ENCODE results near the gene GPR15LG.
"Not testable (repeated sequence)": the region's sequence is repeated elsewhere in the genome, so short reads cannot be mapped to it uniquely, and the experiment has no call there.

The GPR15LG gene

GRCh38 chr10:84164442-84164841 lies 9.2 kb upstream of the GPR15LG start:
- DNase-seq (ENCODE audit: low read depth in 2 of 2): no peak

DNA sequence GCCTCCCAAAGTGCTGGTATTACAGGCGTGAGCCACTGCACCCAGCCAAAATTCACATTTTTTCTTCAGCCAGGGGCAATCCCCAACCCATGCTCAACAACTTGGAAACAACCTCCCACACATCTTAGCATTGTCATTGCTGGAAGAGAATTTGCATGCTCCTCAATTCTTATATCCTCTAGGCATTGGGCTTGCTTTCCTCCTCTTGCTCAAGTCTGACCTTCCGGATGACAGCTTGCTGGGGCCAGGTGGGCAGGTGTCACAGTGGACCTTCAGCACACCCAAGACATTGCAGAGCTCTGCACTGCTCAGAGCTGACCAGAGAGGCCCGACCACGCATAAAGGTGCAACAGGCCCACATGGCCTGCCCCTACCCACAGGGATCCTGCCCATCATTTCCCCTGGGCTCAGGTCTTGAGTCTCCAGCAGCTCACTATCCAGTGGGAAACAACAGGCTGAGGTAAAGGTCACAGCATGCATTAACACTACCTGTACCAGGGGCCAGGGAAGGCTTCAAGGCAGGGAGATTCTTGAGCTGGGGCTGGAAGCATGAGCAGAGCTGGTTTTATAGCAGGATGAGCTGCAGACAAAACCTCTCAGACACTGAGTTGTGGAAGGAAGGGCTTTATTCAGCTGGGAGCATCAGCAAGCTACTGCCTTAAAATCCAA lies 6.8 kb upstream of the GPR15LG start:
- DNase-seq (ENCODE audit: low read depth in 2 of 2): no peak

DNA sequence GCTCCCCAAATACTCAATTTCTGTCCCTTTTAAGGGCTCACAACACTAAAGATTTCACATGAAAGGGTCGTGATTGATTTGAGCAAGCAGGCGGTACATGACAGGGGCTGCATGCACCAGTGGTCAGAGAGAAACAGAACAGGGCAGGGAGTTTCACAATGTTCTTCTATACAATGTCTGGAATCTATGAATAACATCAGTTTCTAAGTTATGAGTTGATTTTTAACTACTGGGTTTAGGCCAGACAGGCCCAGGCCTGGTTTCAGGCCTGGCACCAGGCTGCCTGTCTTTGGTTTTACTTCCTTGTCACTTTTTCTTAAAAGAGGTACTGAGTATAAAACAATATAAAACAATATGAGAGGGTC lies 6.3 kb upstream of the GPR15LG start:
- not testable (repeated sequence) for DNase-seq (ENCODE audit: low read depth in 2 of 2)

DNA sequence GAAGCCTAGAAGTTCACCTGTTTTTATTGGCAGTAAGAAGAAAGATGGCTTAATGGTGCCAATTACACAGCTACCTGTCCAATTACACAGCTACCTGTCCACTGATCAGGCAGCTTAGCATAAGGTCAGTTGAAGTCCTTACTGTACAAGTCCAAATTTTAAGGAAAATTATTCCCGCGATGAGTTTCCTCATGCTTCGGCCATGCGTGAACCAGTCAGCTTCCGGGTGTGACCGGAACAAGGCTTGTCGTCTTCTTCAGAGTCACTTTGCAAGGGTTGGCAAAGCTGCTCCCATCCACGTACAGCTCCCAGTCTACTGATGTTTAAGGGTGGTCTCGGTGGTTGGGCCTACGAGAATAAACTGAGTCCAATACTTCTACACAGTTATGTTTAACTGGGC lies 5.2 kb upstream of the GPR15LG start:
- DNase-seq (ENCODE audit: low read depth in 2 of 2): not testable (repeated sequence)

GRCh38 chr10:84171237-84171636 lies 2.4 kb upstream of the GPR15LG start:
- not testable (repeated sequence) for DNase-seq (ENCODE audit: low read depth in 2 of 2)

DNA sequence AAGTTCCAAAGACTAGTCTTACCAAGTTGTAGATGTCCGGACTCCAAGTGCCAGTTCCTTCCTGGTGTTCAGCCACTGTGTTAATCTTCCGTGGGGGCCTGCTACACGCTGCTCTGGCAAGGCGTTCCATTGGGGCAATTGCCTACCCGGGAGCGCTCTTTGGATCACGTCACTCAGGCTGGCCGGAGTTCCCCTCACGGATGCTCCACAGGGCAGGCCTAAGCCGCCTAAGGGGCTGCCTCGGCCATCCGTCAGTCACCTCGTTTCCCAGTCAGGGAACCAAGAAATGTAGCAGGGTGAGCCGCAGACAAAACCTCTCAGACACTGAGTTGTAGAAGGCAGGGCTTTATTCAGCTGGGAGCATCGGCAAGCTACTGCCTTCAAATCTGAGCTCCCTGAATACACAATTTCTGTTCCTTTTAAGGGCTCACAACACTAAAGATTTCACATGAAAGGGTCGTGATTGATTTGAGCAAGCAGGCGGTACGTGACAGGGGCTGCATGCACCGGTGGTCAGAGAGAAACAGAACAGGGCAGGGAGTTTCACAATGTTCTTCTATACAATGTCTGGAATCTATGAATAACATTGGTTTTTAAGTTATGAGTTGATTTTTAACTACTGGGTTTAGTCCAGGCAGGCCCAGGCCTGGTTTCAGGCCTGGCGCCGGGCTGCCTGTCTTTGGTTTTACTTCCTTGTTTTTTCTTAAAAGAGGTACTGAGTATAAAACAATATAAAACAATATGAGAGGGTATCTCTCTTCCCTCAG lies 1.7 kb upstream of the GPR15LG start:
- not testable (repeated sequence) for DNase-seq (ENCODE audit: low read depth in 2 of 2)

DNA sequence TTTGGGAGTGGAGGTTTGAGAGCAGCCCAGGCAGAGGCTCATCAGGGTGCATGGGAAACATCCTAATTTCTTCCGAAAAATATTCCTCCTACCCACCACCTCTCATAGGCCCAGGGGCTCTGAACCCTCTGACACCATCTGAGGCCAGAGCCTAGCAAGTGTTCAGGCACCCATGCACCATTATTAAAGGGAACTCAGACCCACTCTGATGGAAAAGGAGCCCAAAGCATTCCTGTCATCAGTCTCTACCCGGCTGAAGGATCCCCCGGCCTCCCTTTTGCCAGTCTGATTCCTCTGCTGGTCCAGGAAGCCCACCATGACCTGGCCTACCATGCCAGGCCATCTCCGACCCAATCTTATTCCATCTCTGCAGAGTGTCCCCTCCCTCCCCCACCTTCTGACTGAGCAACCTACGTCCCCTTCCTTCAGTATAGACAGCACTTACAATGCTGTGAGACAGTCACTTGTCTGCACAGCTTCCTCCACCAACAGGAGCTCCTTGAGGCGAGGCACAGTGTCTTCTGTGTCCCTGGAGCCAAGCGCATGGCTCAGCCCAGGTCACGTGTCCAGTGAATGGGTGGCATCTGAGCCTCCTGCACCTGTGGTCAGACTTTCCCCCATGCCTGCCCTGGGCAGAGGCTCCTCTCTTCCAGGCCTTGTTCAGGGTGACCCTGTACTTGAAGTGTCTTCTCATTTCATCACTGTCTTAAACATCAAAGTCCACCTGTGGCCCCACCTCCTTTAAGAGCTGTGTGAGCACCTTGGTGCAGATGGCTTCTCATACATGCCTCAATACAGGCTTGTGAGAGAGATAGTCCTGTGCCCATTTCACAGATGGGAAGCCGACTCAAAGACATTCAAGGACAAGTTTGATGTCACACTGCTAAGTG lies 889 bp upstream of the GPR15LG start:
- no peak for DNase-seq (ENCODE audit: low read depth in 2 of 2)

GRCh38 chr10:84175436-84175835 lies 1.8 kb downstream of the GPR15LG start:
- DNase-seq (ENCODE audit: low read depth in 2 of 2): no peak

- no peak for DNase-seq (ENCODE audit: low read depth in 2 of 2)
Observed at GRCh38 chr10:84176351-84176750, 2.8 kb downstream of the GPR15LG start.

DNA sequence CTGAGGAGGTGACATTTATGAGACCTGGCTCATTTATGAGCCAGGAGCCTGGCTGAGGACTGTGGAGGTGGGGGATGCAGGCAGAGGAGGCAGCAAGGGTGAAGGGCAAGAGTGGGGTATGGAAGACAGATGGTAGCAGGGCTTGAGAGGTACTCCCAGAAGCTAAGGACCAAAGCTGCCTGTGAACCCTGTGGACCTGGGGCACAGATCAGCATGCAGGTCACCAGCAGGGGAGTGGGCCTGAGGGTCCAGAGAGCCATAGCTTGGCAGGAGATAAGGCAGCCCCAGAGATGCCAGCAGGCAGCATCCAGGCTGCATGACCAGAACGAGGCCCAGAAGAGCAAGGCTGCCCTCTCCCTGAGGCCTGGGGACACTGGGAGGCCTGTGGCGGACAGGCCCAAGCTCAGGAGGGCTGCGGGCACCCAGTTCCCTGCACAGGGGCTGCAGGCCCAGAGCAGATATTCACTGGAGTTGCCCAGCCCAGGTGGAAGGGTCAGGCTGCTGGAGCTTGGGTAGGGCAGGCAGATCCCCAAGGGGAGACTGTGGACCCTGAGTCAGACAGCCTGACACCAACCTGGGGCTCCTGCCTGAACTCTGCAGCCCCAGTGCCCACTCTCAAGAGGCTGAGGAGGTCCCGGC lies 3.4 kb downstream of the GPR15LG start:
- no peak for DNase-seq (ENCODE audit: low read depth in 2 of 2)

DNA sequence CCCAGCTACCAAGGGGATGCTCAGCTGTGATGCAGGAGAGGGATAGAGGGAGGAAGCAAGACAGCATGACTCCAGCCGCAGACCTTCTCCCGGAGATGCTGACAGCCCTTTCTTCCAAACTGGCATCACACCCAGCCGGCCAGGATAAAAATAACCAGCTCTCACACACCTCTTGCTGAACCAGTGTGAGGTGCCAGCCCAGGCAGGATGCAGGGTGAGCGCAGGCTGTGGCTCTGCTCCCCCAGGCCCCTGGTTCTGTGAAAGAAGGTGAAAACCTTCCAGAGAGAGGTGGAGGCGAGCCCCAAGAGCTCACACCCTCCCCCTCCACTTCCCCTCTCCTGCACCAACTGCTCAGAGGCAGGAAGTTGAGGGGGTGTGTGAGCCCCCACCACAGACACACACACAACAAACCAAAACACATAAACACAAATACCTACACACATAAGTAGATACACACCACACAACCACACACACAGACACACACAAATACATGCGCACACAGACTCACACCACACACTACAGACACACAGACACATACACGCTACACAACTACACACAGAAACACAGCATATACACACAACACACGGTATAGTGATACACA lies 4.0 kb downstream of the GPR15LG start:
- DNase-seq (ENCODE audit: low read depth in 2 of 2): no peak

DNA sequence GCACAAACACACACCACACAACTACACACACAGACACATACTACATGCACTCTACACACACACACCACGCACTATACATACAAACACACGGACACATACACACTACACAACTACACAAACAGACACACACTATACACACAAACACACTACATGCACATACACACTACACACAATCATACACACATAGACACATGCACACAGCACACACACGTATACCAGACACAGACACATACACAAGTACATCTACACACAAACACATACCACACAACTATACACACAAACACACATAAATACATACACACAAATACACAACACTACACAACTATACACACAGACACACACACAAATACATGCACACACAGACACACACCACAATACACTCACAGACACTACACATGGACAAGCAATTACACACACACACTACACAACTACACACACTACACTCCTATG lies 4.6 kb downstream of the GPR15LG start:
- DNase-seq (ENCODE audit: low read depth in 2 of 2): no peak

- DNase-seq (ENCODE audit: low read depth in 2 of 2): no peak
Observed at GRCh38 chr10:84179059-84179710, 5.6 kb downstream of the GPR15LG start.

- DNase-seq (ENCODE audit: low read depth in 2 of 2): not testable (repeated sequence)
Observed at GRCh38 chr10:84180386-84180785, 6.8 kb downstream of the GPR15LG start.

DNA sequence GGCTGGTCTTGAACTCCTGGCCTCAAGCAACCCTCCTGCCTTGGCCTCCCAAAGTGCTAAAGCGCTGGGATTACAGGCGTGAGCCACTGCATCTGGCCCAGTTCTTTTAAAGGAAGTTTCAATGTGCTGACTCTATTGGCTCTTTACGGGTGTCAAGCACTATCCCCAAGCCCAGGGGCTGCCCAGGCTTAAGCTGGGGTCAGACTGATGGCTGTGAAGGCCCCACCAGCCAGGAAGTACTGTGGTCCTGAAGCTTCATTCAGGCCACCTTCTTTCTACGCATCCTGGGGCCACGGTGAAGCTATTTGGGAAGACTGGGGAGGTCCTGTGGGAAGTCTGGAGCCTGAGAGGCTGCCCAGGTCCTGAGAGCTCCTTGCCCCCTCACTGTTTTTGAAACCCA lies 8.0 kb downstream of the GPR15LG start:
- no peak for DNase-seq (ENCODE audit: low read depth in 2 of 2)

DNA sequence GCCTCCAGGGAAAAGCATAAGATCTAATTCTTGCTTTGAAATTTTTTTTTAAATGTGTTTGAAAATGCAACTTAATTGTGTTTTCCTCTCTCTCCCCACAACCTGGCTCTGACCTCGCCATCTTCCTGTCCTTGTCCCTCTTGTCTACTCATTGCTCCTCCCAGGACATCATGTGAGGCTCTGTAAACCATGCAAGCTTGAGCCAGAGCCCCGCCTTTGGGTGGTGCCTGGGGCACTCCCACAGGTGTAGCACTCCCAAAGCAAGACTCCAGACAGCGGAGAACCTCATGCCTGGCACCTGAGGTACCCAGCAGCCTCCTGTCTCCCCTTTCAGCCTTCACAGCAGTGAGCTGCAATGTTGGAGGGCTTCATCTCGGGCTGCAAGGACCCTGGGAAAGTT lies 10.9 kb downstream of the GPR15LG start:
- no peak for DNase-seq (ENCODE audit: low read depth in 2 of 2)

DNA sequence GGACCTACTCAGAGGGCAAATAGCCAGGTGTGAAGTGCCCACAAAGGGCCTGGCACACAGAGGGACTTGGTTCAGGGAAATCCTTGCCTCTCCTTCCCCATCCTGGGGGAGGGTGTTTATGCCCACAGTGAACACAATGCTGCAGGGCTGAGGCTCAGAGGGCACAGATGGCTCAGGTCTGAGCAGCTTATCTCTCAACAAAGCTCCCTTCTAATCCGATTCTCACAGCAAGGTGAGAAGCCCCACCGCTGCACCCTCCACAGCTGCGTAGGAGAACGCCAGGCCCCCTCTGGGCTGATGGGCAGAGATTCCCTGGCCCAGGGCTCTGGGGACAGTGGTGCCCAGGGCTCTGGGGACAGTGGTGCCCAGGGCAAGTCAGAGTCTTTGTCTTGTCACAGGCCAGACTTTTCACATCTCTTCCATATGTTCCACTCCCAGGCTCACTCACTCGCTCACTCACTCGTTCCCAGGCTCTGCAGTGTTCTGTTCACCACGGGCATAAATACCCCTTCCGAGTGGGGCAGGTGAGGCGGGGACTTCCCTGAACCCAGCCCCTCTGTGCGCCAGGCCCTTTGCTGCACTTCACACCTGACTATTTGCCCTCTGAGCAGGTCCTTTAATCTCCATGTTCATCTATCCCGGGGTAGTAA lies 12.1 kb downstream of the GPR15LG start:
- DNase-seq (ENCODE audit: low read depth in 2 of 2): no peak

GRCh38 chr10:84188815-84189214 lies 15.2 kb downstream of the GPR15LG start:
- no peak for DNase-seq (ENCODE audit: low read depth in 2 of 2)

DNA sequence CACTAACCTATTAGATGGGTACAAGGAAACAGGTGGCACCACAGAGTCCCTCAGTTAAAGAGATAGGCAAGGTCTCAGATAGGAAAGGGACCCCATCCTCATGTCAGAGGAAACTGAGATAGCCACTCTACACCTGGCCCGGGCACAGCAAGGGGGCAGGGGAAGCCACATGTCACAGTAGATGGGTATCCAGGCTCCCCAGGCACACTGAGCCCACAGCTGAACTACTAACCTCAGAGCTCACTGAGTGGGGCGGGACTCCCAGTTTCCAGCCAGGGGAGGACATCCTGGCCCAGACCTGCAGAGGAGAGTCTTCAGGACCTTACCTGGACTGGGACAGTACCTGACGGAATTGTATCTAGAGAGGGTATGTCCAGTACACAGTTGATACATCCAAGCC lies 17.0 kb downstream of the GPR15LG start:
- no peak for DNase-seq (ENCODE audit: low read depth in 2 of 2)

DNA sequence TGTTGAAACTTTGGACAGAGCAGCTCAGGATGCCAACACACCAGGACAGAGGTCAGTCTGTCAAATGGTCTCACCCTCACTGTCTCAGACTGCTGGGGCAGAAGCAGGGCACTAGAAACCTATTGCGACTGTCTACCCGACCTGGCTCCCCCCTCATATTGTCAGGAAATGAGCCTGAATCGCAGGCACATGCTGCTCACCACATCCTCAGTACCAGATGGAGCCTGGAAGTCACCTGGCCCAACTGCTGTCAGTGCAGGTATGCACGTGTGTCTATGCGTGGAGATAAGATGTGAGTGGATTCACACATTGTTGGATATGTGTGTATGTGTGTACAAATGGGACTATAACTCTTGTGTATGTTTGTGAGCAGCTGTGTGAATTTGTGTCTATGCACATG lies 17.5 kb downstream of the GPR15LG start:
- DNase-seq (ENCODE audit: low read depth in 2 of 2): no peak

All from fibroblast of skin of left quadriceps (primary cell).